BE2C (cell line): ENCODE measurements around the gene METTL21A.

Experiments used
- DNase-seq: peaks from one replicate; pipeline ENCODE4 v3.0.0-alpha.2; 2020
- H3K27me3 ChIP-seq: fragments of 250-450 bp; sonication (Bioruptor Pico); 2 replicates; pipeline ENCODE4 v1.5.1; 2020; ENCODE audit warnings: mild to moderate bottlenecking
- H3K36me3 ChIP-seq: fragments of 250-450 bp; sonication (Bioruptor Pico); 2 replicates; pipeline ENCODE4 v1.5.1; 2020; ENCODE audit warnings: mild to moderate bottlenecking
- H3K4me1 ChIP-seq: fragments of 250-450 bp; sonication (Bioruptor Pico); 2 replicates; pipeline ENCODE4 v1.5.1; 2020
- H3K4me3 ChIP-seq: 2 replicates; pipeline ENCODE4 v1.5.1; 2011; ENCODE audit warnings: low read depth, low read length
- H3K9me3 ChIP-seq: fragments of 250-450 bp; sonication (Bioruptor Pico); 2 replicates; pipeline ENCODE4 v1.5.1; 2020
- CTCF ChIP-seq: IDR thresholded peaks from 2 replicates; pipeline ENCODE4 v1.5.1; 2012; ENCODE audit warnings: mild to moderate bottlenecking, low read depth, low read length

Gene METTL21A

GRCh38 chr2:207630491-207630890 is 5.3 kb upstream of the METTL21A start:
- peak; percentile 22 for DNase-seq
- no peak overlapping the region for H3K4me3 ChIP-seq
- no peaks in the 10 kb centered on the region for H3K36me3 ChIP-seq
- no peaks in the 10 kb centered on the region for H3K27me3 ChIP-seq
- no peak for TF ChIP-seq CTCF
- no peaks in the 10 kb centered on the region for H3K9me3 ChIP-seq
- no peaks in the 10 kb centered on the region for H3K4me1 ChIP-seq

- DNase-seq, result no peak
- H3K4me3 ChIP-seq, result no peak overlapping the region
- H3K4me1 ChIP-seq, result no peaks in the 10 kb centered on the region
- no peak for TF ChIP-seq CTCF
- no peaks in the 10 kb centered on the region for H3K9me3 ChIP-seq
- no peaks in the 10 kb centered on the region for H3K27me3 ChIP-seq
- no peaks in the 10 kb centered on the region for H3K36me3 ChIP-seq
Observed at GRCh38 chr2:207629553-207629952, 4.4 kb upstream of the METTL21A start.

- no peak for TF ChIP-seq CTCF
- H3K9me3 ChIP-seq, result no peaks in the 10 kb centered on the region
- H3K27me3 ChIP-seq, result no peaks in the 10 kb centered on the region
- H3K4me3 ChIP-seq, result peak overlapping the region; percentile 75
- H3K36me3 ChIP-seq, result peaks cover 30% of the 10 kb centered on the region
- H3K4me1 ChIP-seq, result no peaks in the 10 kb centered on the region
- peak; percentile 73 for DNase-seq
Observed at GRCh38 chr2:207624185-207625013, 795 bp downstream of the METTL21A start.

GRCh38 chr2:207621501-207622039 is 3.6 kb downstream of the METTL21A start:
- Histone ChIP-seq H3K4me1 (no peaks in the 10 kb centered on the region), H3K4me3 (no peak overlapping the region), H3K9me3 (no peaks in the 10 kb centered on the region), H3K27me3 (no peaks in the 10 kb centered on the region), H3K36me3 (peaks cover 44% of the 10 kb centered on the region)
- TF ChIP-seq CTCF, result no peak
- DNase-seq, result no peak

- H3K4me3 ChIP-seq, result no peak overlapping the region
- H3K4me1 ChIP-seq, result 0 out of 2 replicates have a peak, but pooled peaks cover 2% of the 10 kb centered on the region
- no peaks in the 10 kb centered on the region for H3K9me3 ChIP-seq
- no peak for TF ChIP-seq CTCF
- no peak for DNase-seq
- H3K36me3 ChIP-seq, result peaks cover 50% of the 10 kb centered on the region
- H3K27me3 ChIP-seq, result no peaks in the 10 kb centered on the region
Observed at GRCh38 chr2:207619764-207620203, 5.4 kb downstream of the METTL21A start.

- no peaks in the 10 kb centered on the region for H3K9me3 ChIP-seq
- H3K36me3 ChIP-seq, result peaks cover 42% of the 10 kb centered on the region
- DNase-seq, result no peak
- no peak overlapping the region for H3K4me3 ChIP-seq
- H3K27me3 ChIP-seq, result no peaks in the 10 kb centered on the region; the same call in 1 of the 2 replicates
- H3K4me1 ChIP-seq, result 0 out of 2 replicates have a peak, but pooled peaks cover 2% of the 10 kb centered on the region
- no peak for TF ChIP-seq CTCF
Observed at GRCh38 chr2:207617011-207617671, 8.1 kb downstream of the METTL21A start.
